Measurements from ENCODE around the gene ZNF322. TPM values are rescaled to one million over a fixed set of nuclear protein-coding genes. Genes with fewer than 3 reads are reported as not detected.

The ZNF322 gene
- polyA plus RNA-seq, 1 of the 3 experiments (the other 2 are of a cell fraction): 4.0 TPM

GRCh38 chr6:26613689-26614683, 45.6 kb downstream of the ZNF322 start:
- TF ChIP-seq EP300 (IDR thresholded peaks at IDR 0.05; ENCODE audit: borderline replicate concordance in 1 of 2, low read depth in 1 of 2, low read length in 1 of 2): no peak
- TF ChIP-seq REST (IDR thresholded peaks at IDR 0.05; ENCODE audit: low read depth, low read length): no peak
- no peak for TF ChIP-seq RAD21 (IDR thresholded peaks at IDR 0.05; ENCODE audit: low read length)
- H3K4me3 ChIP-seq (ENCODE audit: low read depth in 2 of 2, low read length in 1 of 2): peak overlapping the region in 1 of 2 experiments; percentile 7; a peak in 1 of 4 replicates

GRCh38 chr6:26613201-26613600, 46.3 kb downstream of the ZNF322 start:
- H4K20me1 ChIP-seq (ENCODE audit: insufficient read depth): no peaks in the 10 kb centered on the region
- no peaks in the 10 kb centered on the region for H3K9me2 ChIP-seq
- H3K9ac ChIP-seq: no peak overlapping the region
- H3F3A ChIP-seq (replicated peaks; ENCODE audit: insufficient read depth): no peaks in the 10 kb centered on the region
- no peak overlapping the region for H3K4me3 ChIP-seq (ENCODE audit: low read depth in 2 of 2, low read length in 1 of 2)
- no peak overlapping the region for H2AFZ ChIP-seq (ENCODE audit: low read depth)
- peaks cover 9% of the 10 kb centered on the region; the same call in 1 of the 2 replicates for H3K27me3 ChIP-seq (ENCODE audit: insufficient read depth)
- POLR2A ChIA-PET: no interaction called here
- no peaks in the 10 kb centered on the region for H3K79me2 ChIP-seq (ENCODE audit: insufficient read depth)
- no peak for DNase-seq
- H3K9me3 ChIP-seq: no peaks in the 10 kb centered on the region
- WGBS (ENCODE audit: low lambda C conversion rate): 84% methylated on average over 9 of the region's 19 CpGs
- H3K4me2 ChIP-seq: no peak overlapping the region
- CTCF ChIA-PET: interaction anchor here (0.7 to 1.3 kb wide), 3 partner anchors 23 to 514 kb away, joined by 3 read pairs; no protein-coding TSS in a partner anchor
- no peaks in the 10 kb centered on the region for H3K36me3 ChIP-seq (replicated peaks in 1 of 2; ENCODE audit: control insufficient read depth in 1 of 2, insufficient read depth in 2 of 2, low read length in 1 of 2)
- H3K27ac ChIP-seq (ENCODE audit: low read depth in 2 of 2, low read length in 1 of 2): no peak overlapping the region
- TF ChIP-seq TEAD4 (IDR thresholded peaks at IDR 0.05; ENCODE audit: borderline replicate concordance, insufficient read depth) (no peak), ZBTB33 (IDR thresholded peaks at IDR 0.05; ENCODE audit: borderline replicate concordance, low read depth) (no peak), MXI1 (IDR thresholded peaks at IDR 0.05; ENCODE audit: low read depth, low read length) (no peak), MEF2A (IDR thresholded peaks at IDR 0.05; ENCODE audit: borderline replicate concordance, low read depth) (no peak), SIN3A (IDR thresholded peaks at IDR 0.05; ENCODE audit: borderline replicate concordance, low read depth, low read length) (no peak), POLR2AphosphoS5 (IDR thresholded peaks at IDR 0.05; ENCODE audit: low read depth, low read length) (no peak), RAD21 (IDR thresholded peaks at IDR 0.05; ENCODE audit: low read length) (no peak), RCOR1 (IDR thresholded peaks at IDR 0.05; ENCODE audit: low read length) (no peak), MAX (IDR thresholded peaks at IDR 0.05; ENCODE audit: low read depth) (no peak)
- no peaks in the 10 kb centered on the region for H3K4me1 ChIP-seq (ENCODE audit: control insufficient read depth in 1 of 2, insufficient read depth in 2 of 2, low read depth in 1 of 2, low read length in 1 of 2)

More at GRCh38 chr6:26613689-26614683, 45.6 kb downstream of the ZNF322 start:
- POLR2A ChIA-PET: no interaction called here
- Histone ChIP-seq H3K4me1 (ENCODE audit: control insufficient read depth in 1 of 2, insufficient read depth in 2 of 2, low read depth in 1 of 2, low read length in 1 of 2) (no peaks in the 10 kb centered on the region), H3K9me3 (no peaks in the 10 kb centered on the region), H4K20me1 (ENCODE audit: insufficient read depth) (no peaks in the 10 kb centered on the region), H3K36me3 (replicated peaks in 1 of 2; ENCODE audit: control insufficient read depth in 1 of 2, insufficient read depth in 2 of 2, low read length in 1 of 2) (no peaks in the 10 kb centered on the region), H3K27ac (ENCODE audit: low read depth in 2 of 2, low read length in 1 of 2) (no peak overlapping the region), H3K27me3 (ENCODE audit: insufficient read depth) (peaks cover 9% of the 10 kb centered on the region; the same call in 1 of the 2 replicates), H3K9me2 (no peaks in the 10 kb centered on the region), H3F3A (replicated peaks; ENCODE audit: insufficient read depth) (no peaks in the 10 kb centered on the region), H3K79me2 (ENCODE audit: insufficient read depth) (no peaks in the 10 kb centered on the region), H3K9ac (no peak overlapping the region), H2AFZ (ENCODE audit: low read depth) (no peak overlapping the region), H3K4me2 (no peak overlapping the region)
- peak; percentile 52 for DNase-seq
- 52% methylated on average over 43 of the region's 68 CpGs for WGBS (ENCODE audit: low lambda C conversion rate)
- CTCF ChIA-PET: interaction anchor here (1.2 to 1.5 kb wide), 2 partner anchors 19 to 24 kb away, joined by 3 to 7 read pairs; no protein-coding TSS in a partner anchor
